Endothelial cell of umbilical vein (primary cell): ENCODE data around the gene CYP46A1. TPM values are rescaled to one million over a fixed set of nuclear protein-coding genes. Genes with fewer than 3 reads are reported as not detected.

Experiments used
- BruUV-seq: library from RNA; stranded (reverse); fragments of 400-500 nt; replicated peaks from 2 replicates; lab custom pipeline; 2021; lab: Mats Ljungman, UMichigan
- CTCF ChIA-PET: fragments of 300-600, 350-600 bp; sonication (Branson Sonifier 250); formaldehyde crosslinking; loops from one replicate; lab custom pipeline; 2021; ENCODE audit warnings: antibody characterized with exemption, inconsistent platforms; lab: Charles Lee
- POLR2A ChIA-PET: fragments of 300-600, 350-600 bp; sonication (Branson Sonifier 250); formaldehyde crosslinking; loops from one replicate; lab custom pipeline; 2021; ENCODE audit warnings: antibody characterized with exemption, inconsistent platforms; lab: Charles Lee
- DNase-seq: peaks from one replicate; pipeline ENCODE4 v3.0.0-alpha.2; 2011; ENCODE audit warnings: low read depth, low spot score
- FAIRE-seq: peaks from 2 replicates; lab custom pipeline; 2011; peaks lifted over from hg19 to GRCh38; lab: Jason Lieb, UNC
- H2AFZ ChIP-seq: 2 replicates; pipeline ENCODE4 v1.6.0; 2012; ENCODE audit warnings: low read depth, low read length, control low read depth, inconsistent platforms
- H3K27ac ChIP-seq: 2 replicates; pipeline ENCODE4 v1.5.1; 2011; ENCODE audit warnings: low read depth, mild to moderate bottlenecking, control low read depth, low read length, moderate library complexity; ENCODE audit not compliant: insufficient read depth
- H3K27me3 ChIP-seq, 2 experiments: 2 replicates each; pipeline versions ENCODE4 v1.6.0 to v1.6.1; 2011; ENCODE audit warnings: low read length in 2 of 2, mixed read lengths in 1 of 2; ENCODE audit not compliant: control insufficient read depth in 2 of 2, insufficient read depth in 2 of 2
- H3K36me3 ChIP-seq, 2 experiments: 2 replicates in 1 of 2; 3 replicates in 1 of 2; pipeline ENCODE4 v1.5.1; 2011; ENCODE audit warnings: low read length in 2 of 2, mild to moderate bottlenecking in 1 of 2, moderate library complexity in 1 of 2; ENCODE audit not compliant: control insufficient read depth in 2 of 2, insufficient read depth in 2 of 2; ENCODE audit errors: extremely low read depth in 1 of 2
- H3K4me1 ChIP-seq: 3 replicates; pipeline ENCODE4 v1.5.1; 2011; ENCODE audit warnings: mild to moderate bottlenecking, low read length; ENCODE audit not compliant: control insufficient read depth, insufficient read depth; ENCODE audit errors: extremely low read depth
- H3K4me2 ChIP-seq: 2 replicates; pipeline ENCODE4 v1.6.1; 2011; ENCODE audit warnings: low read length, control low read depth, mixed read lengths; ENCODE audit not compliant: insufficient read depth
- H3K4me3 ChIP-seq, 3 experiments: fragments of 200-600 bp in 1 of 3; sonication (generic), shearing (Covaris generic) in 1 of 3; replicated peaks in 1 of 3; 2 replicates each; pipeline ENCODE4 v1.5.1; 2011 to 2016; ENCODE audit warnings: control low read depth in 3 of 3, low read length in 3 of 3, mild to moderate bottlenecking in 2 of 3, inconsistent platforms in 1 of 3, low read depth in 1 of 3, moderate library complexity in 1 of 3; ENCODE audit not compliant: insufficient read depth in 1 of 3
- H3K79me2 ChIP-seq: 2 replicates; pipeline ENCODE4 v1.6.0; 2012; ENCODE audit warnings: low read length, inconsistent platforms; ENCODE audit not compliant: control insufficient read depth, insufficient read depth
- H3K9ac ChIP-seq: replicated peaks from 2 replicates; pipeline ENCODE3; 2011; ENCODE audit warnings: low read length, control low read depth; ENCODE audit not compliant: insufficient read depth; ENCODE audit errors: extremely low read depth
- H3K9me1 ChIP-seq: replicated peaks from 3 replicates; pipeline ENCODE4 v1.6.0; 2011; ENCODE audit warnings: mild to moderate bottlenecking, low read length; ENCODE audit not compliant: control insufficient read depth, insufficient read depth; ENCODE audit errors: extremely low read depth
- H3K9me3 ChIP-seq: replicated peaks from 2 replicates; pipeline ENCODE4 v1.5.1; 2012; ENCODE audit warnings: low read length, inconsistent platforms; ENCODE audit not compliant: control insufficient read depth, insufficient read depth
- H4K20me1 ChIP-seq: replicated peaks from 2 replicates; pipeline ENCODE3; 2011; ENCODE audit warnings: mild to moderate bottlenecking, low read length; ENCODE audit not compliant: control insufficient read depth, insufficient read depth; ENCODE audit errors: extremely low read depth
- CTCF ChIP-seq, 2 donors: IDR thresholded peaks; 1 replicate in 1 of 2; 2 replicates in 1 of 2; pipeline ENCODE4 v1.5.1; 2011; ENCODE audit warnings: low read length in 2 of 2, mild to moderate bottlenecking in 2 of 2, moderate library complexity in 2 of 2, control low read depth in 1 of 2, inconsistent platforms in 1 of 2, low read depth in 1 of 2; ENCODE audit not compliant: insufficient read depth in 1 of 2; ENCODE audit errors: extremely low read depth in 1 of 2
- EZH2 ChIP-seq: IDR thresholded peaks from 2 replicates; pipeline ENCODE4 v1.6.1; 2012; ENCODE audit warnings: borderline replicate concordance, low read depth, mild to moderate bottlenecking, moderate library complexity, low read length, inconsistent platforms; ENCODE audit not compliant: severe bottlenecking
- FOS ChIP-seq: IDR thresholded peaks from 2 replicates; pipeline ENCODE4 v1.6.1; 2011; ENCODE audit warnings: mild to moderate bottlenecking, low read length, moderate library complexity, borderline replicate concordance; ENCODE audit not compliant: insufficient read depth
- GATA2 ChIP-seq: IDR thresholded peaks from 2 replicates; pipeline ENCODE4 v1.7.0; 2011; ENCODE audit warnings: low read depth, mild to moderate bottlenecking, moderate library complexity, mixed read lengths, low read length; ENCODE audit not compliant: insufficient read length, insufficient read depth
- JUN ChIP-seq: IDR thresholded peaks from 2 replicates; pipeline ENCODE4 v1.6.1; 2011; ENCODE audit warnings: borderline replicate concordance, low read depth; ENCODE audit not compliant: insufficient read length, insufficient read depth
- MAX ChIP-seq: IDR thresholded peaks from 2 replicates; pipeline ENCODE4 v1.6.1; 2011; ENCODE audit not compliant: insufficient read depth, insufficient read length
- MYC ChIP-seq: IDR thresholded peaks from one replicate; pipeline ENCODE4 v1.6.1; 2011; ENCODE audit warnings: mild to moderate bottlenecking, low read depth, low read length
- POLR2A ChIP-seq: IDR thresholded peaks from 2 replicates; pipeline ENCODE4 v1.6.1; 2012; ENCODE audit warnings: low read depth, mild to moderate bottlenecking, control low read depth, low read length
- POLR2AphosphoS5 ChIP-seq: IDR thresholded peaks from 2 replicates; pipeline ENCODE4 v1.6.1; 2012; ENCODE audit warnings: low read depth, mild to moderate bottlenecking, control low read depth, low read length, moderate library complexity; ENCODE audit not compliant: insufficient read depth
- dilution Hi-C: fragments of 300-500 bp; cut with MboI; formaldehyde crosslinking; loops from one replicate; pipeline ENCODE4 v1.15.0; 2019; ENCODE audit warnings: low sequenced_read_pairs; ENCODE audit not compliant: extremely low pct_ligation_motif_present
- intact Hi-C: fragments of 100-400 bp; cut with micrococcal nuclease; formaldehyde crosslinking; loops from one replicate; pipeline ENCODE4 v1.10.0; 2022
- polyA plus RNA-seq, 4 experiments: library from polyadenylated mRNA; depleted of rRNA in 3 of 4; stranded (reverse) in 3 of 4; unstranded in 1 of 4; fragments of >200 nt; gene quantifications; 2 replicates each; pipeline versions ENCODE4 v1.2.1 to v1.2.3, GENCODE V29; 2011 to 2012; ENCODE audit warnings: missing spikeins in 1 of 4
- total RNA-seq: library from RNA; stranded (reverse); gene quantifications from 2 replicates; pipeline ENCODE4 v1.2.3, GENCODE V29; 2021

The CYP46A1 gene
- total and polyA plus RNA-seq, 2 donors (not counting 3 experiments of a cell fraction or from before 2014, with no cell fraction given), result 0.03 to 0.24 TPM

- Histone ChIP-seq H3K36me3 (no peaks in the 10 kb centered on the region), H4K20me1 (no peaks in the 10 kb centered on the region), H2AFZ (no peak overlapping the region), H3K9ac (no peak overlapping the region), H3K9me1 (no peaks in the 10 kb centered on the region), H3K4me1 (peaks cover 8% of the 10 kb centered on the region), H3K4me3 (no peak overlapping the region), H3K79me2 (no peaks in the 10 kb centered on the region), H3K27me3 (no peaks in the 10 kb centered on the region), H3K27ac (no peak overlapping the region), H3K9me3 (no peaks in the 10 kb centered on the region), H3K4me2 (no peak overlapping the region)
- dilution Hi-C loops (no loop called here), intact Hi-C loops (no loop called here)
- FAIRE-seq (no peak), DNase-seq (no peak)
- CTCF ChIA-PET, result interaction anchor here (1.0 to 4.3 kb wide), 6 partner anchors 24 to 219 kb away, joined by 3 to 35 read pairs (median 4); partner anchors contain the start of gene EML1
- no TSS peak for BruUV-seq
- POLR2A ChIA-PET, result no interaction called here
- TF ChIP-seq POLR2A, result no peak
- TF ChIP-seq FOS, result no peak
- no peak for TF ChIP-seq MAX
- TF ChIP-seq POLR2AphosphoS5, result no peak
- TF ChIP-seq GATA2, result no peak
- no peak for TF ChIP-seq EZH2
- TF ChIP-seq CTCF (IDR thresholded peaks at IDR 0.05; ENCODE audit: extremely low read depth in 1 of 2, insufficient read depth in 1 of 2, low read depth in 1 of 2, low read length in 2 of 2), result no peak
- no peak for TF ChIP-seq JUN
- no peak for TF ChIP-seq MYC
Measured at GRCh38 chr14:99728231-99728920, 44.3 kb downstream of the CYP46A1 start.
